HepG2 (cell line): ENCODE measurements around the gene KLHL18. TPM values are rescaled to one million over a fixed set of nuclear protein-coding genes. Genes with fewer than 3 reads are reported as not detected.

Source experiments
- AGO2 ChIP-seq: fragments of 200-400 bp; formaldehyde crosslinking; optimal IDR thresholded peaks from 2 replicates; pipeline ENCODE3; 2017; ENCODE audit warnings: mild to moderate bottlenecking, low read depth, low read length, moderate library complexity
- BHLHE40 ChIP-seq: IDR thresholded peaks from 2 replicates; pipeline ENCODE4 v1.6.1; 2011; ENCODE audit warnings: low read length, improper control_type of control experiment
- HMGXB3 ChIP-seq: sonication (generic); formaldehyde crosslinking; IDR thresholded peaks from 2 replicates; pipeline ENCODE4 v1.4.0; 2020; ENCODE audit warnings: missing genetic modification reagents, borderline replicate concordance
- IKZF1 ChIP-seq: fragments of 450-650 bp; IDR thresholded peaks from 2 replicates; pipeline ENCODE4 v1.7.1; 2016
- IKZF5 ChIP-seq: IDR thresholded peaks from 2 replicates; pipeline ENCODE4 v1.6.1; 2018; ENCODE audit warnings: missing genetic modification reagents, mild to moderate bottlenecking, missing compliant biosample characterization
- KLF15 ChIP-seq: sonication (generic); formaldehyde crosslinking; IDR thresholded peaks from 2 replicates; pipeline ENCODE4 v1.8.1; 2023; ENCODE audit warnings: borderline replicate concordance, mild to moderate bottlenecking, inconsistent platforms, missing genetic modification reagents, mixed read lengths
- MAFF ChIP-seq: IDR thresholded peaks from 2 replicates; pipeline ENCODE4 v1.6.1; 2011; ENCODE audit warnings: low read depth, low read length, improper control_type of control experiment
- MAFK ChIP-seq, 2 experiments: IDR thresholded peaks in 1 of 2; conservative IDR thresholded peaks in 1 of 2; 2 replicates each; pipeline ENCODE4 v1.6.1; 2011; ENCODE audit warnings: improper control_type of control experiment in 2 of 2, low read length in 2 of 2
- NFE2L2 ChIP-seq: fragments of 150-350 bp; IDR thresholded peaks from 2 replicates; pipeline ENCODE4 v1.6.1; 2014; ENCODE audit warnings: low read length
- NFKB2 ChIP-seq: sonication (generic); formaldehyde crosslinking; IDR thresholded peaks from 2 replicates; pipeline ENCODE4 v1.4.0; 2020; ENCODE audit warnings: missing genetic modification reagents, borderline replicate concordance
- NR3C1 ChIP-seq: sonication (generic); formaldehyde crosslinking; IDR thresholded peaks from 2 replicates; pipeline ENCODE4 v1.4.0; 2020; ENCODE audit warnings: missing genetic modification reagents
- SOX5 ChIP-seq: IDR thresholded peaks from 2 replicates; pipeline ENCODE4 v1.6.1; 2016; ENCODE audit warnings: borderline replicate concordance
- SRSF4 ChIP-seq: fragments of 200-400 bp; formaldehyde crosslinking; IDR thresholded peaks from one replicate; pipeline ENCODE4 v1.6.1; 2018; ENCODE audit warnings: mild to moderate bottlenecking, low read depth, low read length, moderate library complexity; ENCODE audit not compliant: poor library complexity, severe bottlenecking
- STAT5B ChIP-seq: sonication (generic); formaldehyde crosslinking; IDR thresholded peaks from 2 replicates; pipeline ENCODE4 v1.4.0; 2020; ENCODE audit warnings: missing genetic modification reagents
- TEAD3 ChIP-seq: optimal IDR thresholded peaks from 2 replicates; pipeline ENCODE3; 2016; ENCODE audit warnings: borderline replicate concordance
- TSC22D2 ChIP-seq: sonication (generic); formaldehyde crosslinking; IDR thresholded peaks from 2 replicates; pipeline ENCODE4 v1.5.1; 2020; ENCODE audit warnings: missing genetic modification reagents, mild to moderate bottlenecking, borderline replicate concordance
- ZBTB20 ChIP-seq: sonication (generic); formaldehyde crosslinking; IDR thresholded peaks from 2 replicates; pipeline ENCODE4 v1.8.1; 2023; ENCODE audit warnings: missing genetic modification reagents, low read depth, mild to moderate bottlenecking, borderline replicate concordance
- ZBTB37 ChIP-seq: sonication (generic); formaldehyde crosslinking; IDR thresholded peaks from 2 replicates; pipeline ENCODE4 v1.4.0; 2020; ENCODE audit warnings: mild to moderate bottlenecking, missing genetic modification reagents
- ZNF12 ChIP-seq: sonication (generic); formaldehyde crosslinking; IDR thresholded peaks from 2 replicates; pipeline ENCODE4 v1.5.0; 2020; ENCODE audit warnings: missing genetic modification reagents
- ZNF430 ChIP-seq: sonication (generic); formaldehyde crosslinking; IDR thresholded peaks from 2 replicates; pipeline ENCODE4 v1.9.0; 2021; ENCODE audit warnings: mild to moderate bottlenecking, missing genetic modification reagents
- ZNF563 ChIP-seq: sonication (generic); formaldehyde crosslinking; IDR thresholded peaks from 2 replicates; pipeline ENCODE4 v1.8.0; 2022; ENCODE audit warnings: mild to moderate bottlenecking, moderate library complexity, missing genetic modification reagents
- ZNF781 ChIP-seq: sonication (generic); formaldehyde crosslinking; IDR thresholded peaks from 2 replicates; pipeline ENCODE4 v1.5.1; 2020; ENCODE audit warnings: borderline replicate concordance, mild to moderate bottlenecking, missing genetic modification reagents; ENCODE audit errors: not compliant biosample characterization
- polyA plus RNA-seq, 8 experiments: library from polyadenylated mRNA; depleted of rRNA in 3 of 8; stranded (reverse) in 7 of 8; unstranded in 1 of 8; fragments of >200 nt; fragmentation: Illumina TruSeq in 4 of 8; extraction: Trizol in 4 of 8; gene quantifications; 2 replicates each; pipeline versions ENCODE4 v1.2.1 to v1.2.3, GENCODE V29; 2011 to 2016; ENCODE audit warnings: low read depth in 4 of 8, missing spikeins in 1 of 8, mixed read lengths in 1 of 8; ENCODE audit not compliant: insufficient read depth in 1 of 8
- total RNA-seq, 5 experiments: library from RNA; depleted of rRNA; stranded (reverse); fragments of >200 nt; fragmentation: Illumina TruSeq; extraction: Trizol; gene quantifications; 2 replicates each; pipeline ENCODE4 v1.2.3, GENCODE V29; 2016; ENCODE audit warnings: low read depth in 1 of 5

Gene KLHL18
- total and polyA plus RNA-seq, 2 of the 13 experiments (the other 11 are each of a cell fraction or from before 2014, with no cell fraction given) = 17.5 to 18.8 TPM

GRCh38 chr3:47385007-47385406, 102.3 kb downstream of the KLHL18 start (continued):
- TF ChIP-seq ZBTB20 (CRISPR knock-in tag) (no peak), NFE2L2 (0 out of 2 replicates have a peak, but pooled peaks have one; percentile 2), ZNF430 (CRISPR knock-in tag) (no peak), ZNF12 (CRISPR knock-in tag) (no peak), ZNF563 (CRISPR knock-in tag) (no peak), TEAD3 (CRISPR knock-in tag) (peak; percentile 67), ZNF781 (CRISPR knock-in tag) (no peak), MAFF (peak; percentile 58), MAFK (conservative IDR thresholded peaks at IDR 0.05 in 1 of 2, IDR thresholded peaks at IDR 0.05 in 1 of 2; ENCODE audit: low read length in 2 of 2) (peak; percentile 35 to 63; a peak in 3 of 4 replicates), TSC22D2 (CRISPR knock-in tag) (no peak), IKZF5 (no peak), SRSF4 (no peak), SOX5 (CRISPR knock-in tag) (peak; percentile 42; the same call in 1 of the 2 replicates), KLF15 (CRISPR knock-in tag) (no peak), ZBTB37 (CRISPR knock-in tag) (no peak), STAT5B (CRISPR knock-in tag) (no peak), AGO2 (no peak), HMGXB3 (CRISPR knock-in tag) (no peak), BHLHE40 (peak; percentile 78), NFKB2 (CRISPR knock-in tag) (no peak), NR3C1 (CRISPR knock-in tag) (no peak), IKZF1 (no peak)
